HCT116 (cell line): ENCODE data around the gene SLC10A4. TPM values are rescaled to one million over a fixed set of nuclear protein-coding genes. Genes with fewer than 3 reads are reported as not detected.

ENCODE experiments used
- ATAC-seq: fragments of 200-7000 bp; cut with Tn5 transposase; 2 replicates; pipeline ENCODE4 v1.9.1; 2020; ENCODE audit warnings: mild to moderate bottlenecking, moderate library complexity
- BruUV-seq: library from RNA; stranded (reverse); fragments of 400-500 nt; replicated peaks from 2 replicates; lab custom pipeline; 2021; lab: Mats Ljungman, UMichigan
- CTCF ChIA-PET: fragments of 300-600 bp; sonication (Branson Sonifier 250); formaldehyde crosslinking; loops from one replicate; lab custom pipeline; 2021; ENCODE audit warnings: antibody characterized with exemption; lab: Charles Lee
- POLR2A ChIA-PET: fragments of 300-600, 350-600 bp; sonication (Branson Sonifier 250); formaldehyde crosslinking; loops from one replicate; lab custom pipeline; 2021; ENCODE audit warnings: antibody characterized with exemption; lab: Charles Lee
- RAD21 ChIA-PET, 2 experiments: fragments of 300-600 bp; sonication (Branson Sonifier 250); formaldehyde crosslinking; loops; one replicate each; lab custom pipeline; 2023; ENCODE audit warnings: low total read pairs in 2 of 2; ENCODE audit not compliant: uncharacterized antibody in 2 of 2, unreplicated experiment in 2 of 2, low non-redundant PET in 1 of 2; lab: Charles Lee
- DNase-seq: peaks from one replicate; pipeline ENCODE4 v3.0.0-alpha.2; 2010; ENCODE audit warnings: low read depth, low spot score
- H2AFZ ChIP-seq: fragments of 200-600 bp; shearing (Covaris generic), sonication (generic); 2 replicates; pipeline ENCODE4 v1.6.1; 2017; ENCODE audit warnings: low read depth, mixed run types, mixed read lengths, antibody characterized with exemption, low read length; ENCODE audit not compliant: poor library complexity, severe bottlenecking
- H3K27ac ChIP-seq: 2 replicates; pipeline ENCODE4 v1.5.1; 2012; ENCODE audit warnings: low read depth, low read length
- H3K27me3 ChIP-seq: fragments of 200-600 bp; sonication (generic); 2 replicates; pipeline ENCODE4 v1.6.1; 2016; ENCODE audit warnings: mixed run types, low read length, mixed read lengths; ENCODE audit not compliant: insufficient read depth
- H3K36me3 ChIP-seq, 2 experiments: fragments of 200-500 bp in 1 of 2; fragments of 200-600 bp in 1 of 2; sonication (Bioruptor generic) in 1 of 2; sonication (generic) in 1 of 2; 2 replicates each; pipeline versions ENCODE4 v1.5.1 to v1.6.1; 2014 to 2016; ENCODE audit warnings: low read length in 2 of 2, inconsistent platforms in 1 of 2, mixed read lengths in 1 of 2, mixed run types in 1 of 2; ENCODE audit not compliant: insufficient read depth in 2 of 2, control insufficient read depth in 1 of 2
- H3K4me1 ChIP-seq, 2 experiments: fragments of 200-600 bp in 1 of 2; sonication (generic) in 1 of 2; 2 replicates each; pipeline versions ENCODE4 v1.5.1 to v1.6.1; 2012 to 2017; ENCODE audit warnings: low read length in 2 of 2, inconsistent platforms in 1 of 2, mild to moderate bottlenecking in 1 of 2, mixed read lengths in 1 of 2, mixed run types in 1 of 2, moderate library complexity in 1 of 2; ENCODE audit not compliant: insufficient read depth in 2 of 2, control insufficient read depth in 1 of 2
- H3K4me2 ChIP-seq: fragments of 200-600 bp; sonication (generic); 2 replicates; pipeline ENCODE4 v1.6.1; 2017; ENCODE audit warnings: mixed run types, low read length, mixed read lengths
- H3K4me3 ChIP-seq, 2 experiments: fragments of 200-600 bp in 1 of 2; sonication (generic) in 1 of 2; replicated peaks in 1 of 2; 2 replicates each; pipeline ENCODE4 v1.5.1; 2011 to 2016; ENCODE audit warnings: low read length in 2 of 2, control low read depth in 1 of 2, low read depth in 1 of 2, mild to moderate bottlenecking in 1 of 2, mixed read lengths in 1 of 2, mixed run types in 1 of 2
- H3K79me2 ChIP-seq: fragments of 200-600 bp; sonication (generic); 2 replicates; pipeline ENCODE4 v1.6.1; 2017; ENCODE audit warnings: mild to moderate bottlenecking, mixed run types, low read length, moderate library complexity, mixed read lengths; ENCODE audit not compliant: insufficient read depth
- H3K9ac ChIP-seq: fragments of 200-600 bp; sonication (generic); 2 replicates; pipeline ENCODE4 v1.6.1; 2016; ENCODE audit warnings: low read length, mixed read lengths
- H3K9me2 ChIP-seq: fragments of 200-600 bp; sonication (generic), shearing (Covaris generic); 2 replicates; pipeline ENCODE4 v1.6.1; 2017; ENCODE audit warnings: mixed run types, mild to moderate bottlenecking, moderate library complexity; ENCODE audit not compliant: insufficient read depth
- H3K9me3 ChIP-seq, 2 experiments: fragments of 200-500 bp in 1 of 2; fragments of 200-600 bp in 1 of 2; sonication (Bioruptor generic) in 1 of 2; sonication (generic) in 1 of 2; 2 replicates each; pipeline ENCODE4 v1.6.1; 2014 to 2017; ENCODE audit warnings: low read length in 2 of 2, mixed read lengths in 2 of 2, inconsistent platforms in 1 of 2, low read depth in 1 of 2, mild to moderate bottlenecking in 1 of 2, mixed run types in 1 of 2, moderate library complexity in 1 of 2; ENCODE audit not compliant: control insufficient read depth in 1 of 2, insufficient read depth in 1 of 2
- H4K20me1 ChIP-seq: fragments of 200-600 bp; sonication (generic), shearing (Covaris generic); 2 replicates; pipeline ENCODE4 v1.6.1; 2017; ENCODE audit warnings: mixed run types, mild to moderate bottlenecking, moderate library complexity; ENCODE audit not compliant: insufficient read depth
- ATF3 ChIP-seq: IDR thresholded peaks from 2 replicates; pipeline ENCODE4 v1.6.1; 2012
- CBX3 ChIP-seq: IDR thresholded peaks from 2 replicates; pipeline ENCODE4 v1.6.1; 2012; ENCODE audit warnings: low read depth
- CEBPB ChIP-seq: IDR thresholded peaks from 2 replicates; pipeline ENCODE4 v1.6.1; 2012; ENCODE audit warnings: low read depth
- CTCF ChIP-seq, 3 experiments: fragments of 200-600 bp in 1 of 3; sonication (generic) in 1 of 3; IDR thresholded peaks in 2 of 3; conservative IDR thresholded peaks in 1 of 3; 2 replicates each; pipeline ENCODE4 v1.5.1; 2012 to 2017; ENCODE audit warnings: low read depth in 2 of 3, low read length in 2 of 3, antibody characterized with exemption in 1 of 3, borderline replicate concordance in 1 of 3, control low read depth in 1 of 3, mild to moderate bottlenecking in 1 of 3, mixed read lengths in 1 of 3, mixed run types in 1 of 3, moderate library complexity in 1 of 3; ENCODE audit not compliant: insufficient read depth in 1 of 3
- EGR1 ChIP-seq: IDR thresholded peaks from 2 replicates; pipeline ENCODE4 v1.6.1; 2012; ENCODE audit warnings: low read depth
- EZH2 ChIP-seq: fragments of 200-600 bp; sonication (generic); IDR thresholded peaks from 2 replicates; pipeline ENCODE4 v1.6.1; 2017; ENCODE audit warnings: antibody characterized with exemption, mixed run types
- EZH2phosphoT487 ChIP-seq: fragments of 200-600 bp; IDR thresholded peaks from 2 replicates; pipeline ENCODE4 v1.6.1; 2018; ENCODE audit warnings: antibody characterized with exemption, borderline replicate concordance
- FOSL1 ChIP-seq: IDR thresholded peaks from 2 replicates; pipeline ENCODE4 v1.6.1; 2012; ENCODE audit warnings: low read depth
- MAX ChIP-seq: IDR thresholded peaks from 2 replicates; pipeline ENCODE4 v1.6.1; 2012
- RAD21 ChIP-seq: IDR thresholded peaks from 2 replicates; pipeline ENCODE4 v1.6.1; 2012; ENCODE audit warnings: low read depth, mild to moderate bottlenecking
- SIN3A ChIP-seq: IDR thresholded peaks from 2 replicates; pipeline ENCODE4 v1.6.1; 2012; ENCODE audit warnings: low read depth
- SP1 ChIP-seq: IDR thresholded peaks from 2 replicates; pipeline ENCODE4 v1.6.1; 2012; ENCODE audit warnings: low read depth
- SRF ChIP-seq: IDR thresholded peaks from 2 replicates; pipeline ENCODE4 v1.6.1; 2012; ENCODE audit warnings: low read depth
- TCF7L2 ChIP-seq: IDR thresholded peaks from 2 replicates; pipeline ENCODE4 v1.7.0; 2011; ENCODE audit warnings: borderline replicate concordance, inconsistent platforms; ENCODE audit not compliant: insufficient read depth, insufficient read length; ENCODE audit errors: extremely low read depth
- YY1 ChIP-seq: IDR thresholded peaks from 2 replicates; pipeline ENCODE4 v1.6.1; 2011; ENCODE audit warnings: low read length, low read depth, moderate library complexity, mild to moderate bottlenecking; ENCODE audit not compliant: insufficient replicate concordance; ENCODE audit errors: extremely low read depth
- ZFX ChIP-seq: fragments of 450-650 bp; IDR thresholded peaks from 2 replicates; pipeline ENCODE4 v1.6.1; 2017
- ZNF274 ChIP-seq: fragments of 200-500 bp; sonication (Bioruptor generic); IDR thresholded peaks from 2 replicates; pipeline ENCODE4 v1.6.1; 2014; ENCODE audit warnings: mild to moderate bottlenecking, low read depth, low read length, inconsistent platforms
- intact Hi-C: fragments of 100-400 bp; cut with micrococcal nuclease; formaldehyde crosslinking; loops from 2 replicates; pipeline ENCODE4 v1.10.0; 2022
- total RNA-seq: library from RNA; stranded (reverse); gene quantifications from one replicate; pipeline ENCODE4 v1.2.1, GENCODE V29; 2021; ENCODE audit not compliant: unreplicated experiment
- TF ChIP-seq, protein P1 (sequence below): IDR thresholded peaks from 2 replicates; pipeline ENCODE4 v1.6.1; 2012; ENCODE audit warnings: low read depth

SLC10A4 gene
- total RNA-seq, 1 experiment from 2014 or later: 8.4 TPM

DNA sequence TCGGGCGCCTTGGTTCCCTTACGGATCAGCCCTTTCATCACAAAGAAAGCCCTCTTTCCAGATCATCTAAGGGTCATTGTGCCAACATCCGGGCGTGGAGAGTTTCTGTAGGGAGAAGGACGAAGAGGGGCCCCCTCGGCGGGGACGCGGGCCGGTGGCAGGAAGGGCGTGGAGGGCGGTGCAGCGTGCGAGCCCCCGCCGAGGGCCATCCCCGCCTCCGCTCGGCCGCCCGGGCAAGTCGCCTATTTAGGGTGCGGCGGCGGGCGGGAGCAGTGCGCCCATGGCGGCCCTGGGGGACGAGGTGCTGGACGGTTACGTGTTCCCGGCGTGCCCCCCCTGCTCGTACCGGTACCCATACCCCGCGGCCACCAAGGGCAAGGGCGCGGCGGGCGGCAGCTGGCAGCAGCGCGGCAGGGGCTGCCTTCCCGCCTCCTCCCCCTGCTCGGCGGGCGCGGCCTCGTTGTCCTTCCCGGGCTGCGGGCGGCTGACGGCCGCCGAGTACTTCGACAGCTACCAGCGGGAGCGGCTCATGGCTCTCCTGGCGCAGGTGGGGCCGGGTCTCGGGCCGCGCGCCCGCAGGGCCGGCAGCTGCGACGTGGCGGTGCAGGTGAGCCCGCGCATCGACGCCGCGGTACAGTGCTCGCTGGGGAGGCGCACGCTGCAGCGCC lies 7.0 kb downstream of the SLC10A4 start, which contains the start of gene ZAR1 (continued):
- TF ChIP-seq FOSL1 (no peak), RAD21 (no peak), CEBPB (no peak), YY1 (no peak), CBX3 (no peak), ZFX (no peak)

DNA sequence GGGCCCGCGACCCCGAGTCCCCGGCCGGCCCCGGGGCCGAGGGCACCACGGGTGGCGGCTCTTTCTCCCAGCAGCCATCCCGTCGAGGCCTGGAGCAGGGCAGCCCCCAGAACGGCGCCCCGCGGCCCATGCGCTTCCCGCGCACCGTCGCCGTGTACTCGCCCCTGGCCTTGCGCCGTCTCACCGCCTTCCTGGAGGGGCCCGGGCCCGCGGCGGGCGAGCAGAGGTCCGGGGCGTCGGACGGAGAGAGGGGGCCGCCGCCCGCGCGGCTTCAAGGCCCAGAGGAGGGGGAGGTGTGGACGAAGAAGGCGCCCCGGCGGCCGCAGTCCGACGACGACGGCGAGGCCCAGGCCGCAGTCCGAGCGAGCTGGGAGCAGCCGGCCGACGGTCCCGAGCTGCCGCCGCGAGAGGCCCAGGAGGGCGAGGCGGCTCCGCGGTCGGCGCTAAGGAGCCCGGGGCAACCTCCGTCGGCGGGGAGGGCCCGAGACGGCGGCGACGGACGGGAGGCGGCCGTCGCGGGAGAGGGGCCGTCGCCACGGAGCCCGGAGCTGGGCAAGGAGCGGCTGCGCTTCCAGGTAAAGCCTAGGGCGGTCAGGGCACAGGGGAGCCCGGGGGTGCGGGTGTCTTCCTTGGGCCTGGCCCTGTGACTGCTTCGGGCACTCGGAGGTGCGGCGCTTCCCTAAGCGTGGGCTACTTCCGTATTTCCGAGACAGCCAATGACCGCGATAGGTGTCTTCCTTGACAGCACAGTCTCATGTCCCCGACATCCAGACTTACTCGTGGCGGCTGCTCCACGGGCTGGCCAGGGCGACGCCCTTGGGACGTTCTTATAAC lies 7.8 kb downstream of the SLC10A4 start:
- intact Hi-C loops: no loop called here
- TF ChIP-seq RAD21 (no peak), ZNF274 (no peak), SRF (no peak), SIN3A (no peak), TCF7L2 (no peak), FOSL1 (no peak), SP1 (no peak), EZH2phosphoT487 (no peak), ATF3 (no peak), EGR1 (no peak), MAX (no peak), EZH2 (no peak), CTCF (IDR thresholded peaks at IDR 0.05 in 2 of 3, conservative IDR thresholded peaks at IDR 0.05 in 1 of 3; ENCODE audit: borderline replicate concordance in 1 of 3, insufficient read depth in 1 of 3, low read depth in 2 of 3, low read length in 2 of 3) (no peak), CBX3 (no peak)
- TF ChIP-seq, protein P1, sequence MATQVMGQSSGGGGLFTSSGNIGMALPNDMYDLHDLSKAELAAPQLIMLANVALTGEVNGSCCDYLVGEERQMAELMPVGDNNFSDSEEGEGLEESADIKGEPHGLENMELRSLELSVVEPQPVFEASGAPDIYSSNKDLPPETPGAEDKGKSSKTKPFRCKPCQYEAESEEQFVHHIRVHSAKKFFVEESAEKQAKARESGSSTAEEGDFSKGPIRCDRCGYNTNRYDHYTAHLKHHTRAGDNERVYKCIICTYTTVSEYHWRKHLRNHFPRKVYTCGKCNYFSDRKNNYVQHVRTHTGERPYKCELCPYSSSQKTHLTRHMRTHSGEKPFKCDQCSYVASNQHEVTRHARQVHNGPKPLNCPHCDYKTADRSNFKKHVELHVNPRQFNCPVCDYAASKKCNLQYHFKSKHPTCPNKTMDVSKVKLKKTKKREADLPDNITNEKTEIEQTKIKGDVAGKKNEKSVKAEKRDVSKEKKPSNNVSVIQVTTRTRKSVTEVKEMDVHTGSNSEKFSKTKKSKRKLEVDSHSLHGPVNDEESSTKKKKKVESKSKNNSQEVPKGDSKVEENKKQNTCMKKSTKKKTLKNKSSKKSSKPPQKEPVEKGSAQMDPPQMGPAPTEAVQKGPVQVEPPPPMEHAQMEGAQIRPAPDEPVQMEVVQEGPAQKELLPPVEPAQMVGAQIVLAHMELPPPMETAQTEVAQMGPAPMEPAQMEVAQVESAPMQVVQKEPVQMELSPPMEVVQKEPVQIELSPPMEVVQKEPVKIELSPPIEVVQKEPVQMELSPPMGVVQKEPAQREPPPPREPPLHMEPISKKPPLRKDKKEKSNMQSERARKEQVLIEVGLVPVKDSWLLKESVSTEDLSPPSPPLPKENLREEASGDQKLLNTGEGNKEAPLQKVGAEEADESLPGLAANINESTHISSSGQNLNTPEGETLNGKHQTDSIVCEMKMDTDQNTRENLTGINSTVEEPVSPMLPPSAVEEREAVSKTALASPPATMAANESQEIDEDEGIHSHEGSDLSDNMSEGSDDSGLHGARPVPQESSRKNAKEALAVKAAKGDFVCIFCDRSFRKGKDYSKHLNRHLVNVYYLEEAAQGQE: no peak
- Histone ChIP-seq H3K36me3 (0 out of 4 replicates have a peak, but pooled peaks cover 0 to 2% of the 10 kb centered on the region in 2 experiments), H3K9me3 (no peaks in the 10 kb centered on the region), H2AFZ (no peak overlapping the region), H3K4me2 (no peak overlapping the region), H3K9me2 (no peaks in the 10 kb centered on the region), H3K79me2 (no peaks in the 10 kb centered on the region), H3K27ac (no peak overlapping the region), H3K9ac (no peak overlapping the region), H3K4me3 (no peak overlapping the region), H3K27me3 (no peaks in the 10 kb centered on the region), H4K20me1 (no peaks in the 10 kb centered on the region), H3K4me1 (no peaks in the 10 kb centered on the region)
- RAD21 ChIA-PET: no interaction called here
- POLR2A ChIA-PET: no interaction called here
- no peak for DNase-seq
- ATAC-seq: no peak
- no TSS peak for BruUV-seq
- CTCF ChIA-PET: no interaction called here
